Measurements from ENCODE around the gene ARHGAP29. TPM values are rescaled to one million over a fixed set of nuclear protein-coding genes. Genes with fewer than 3 reads are reported as not detected.

ARHGAP29 gene
- total and polyA plus RNA-seq, 3 donors from 2014 or later = 24.9 to 41.7 (median 34.7) TPM

- Histone ChIP-seq H3K4me1 (peaks cover 4% of the 10 kb centered on the region), H3K36me3 (ENCODE audit: low read depth, missing control alignments) (no peaks in the 10 kb centered on the region), H3K27ac (no peak overlapping the region), H3K4me3 (no peak overlapping the region), H3K9me3 (no peaks in the 10 kb centered on the region), H3K27me3 (no peaks in the 10 kb centered on the region)
- TF ChIP-seq POLR2A (IDR thresholded peaks at IDR 0.05) = no peak
- TF ChIP-seq, protein P1, sequence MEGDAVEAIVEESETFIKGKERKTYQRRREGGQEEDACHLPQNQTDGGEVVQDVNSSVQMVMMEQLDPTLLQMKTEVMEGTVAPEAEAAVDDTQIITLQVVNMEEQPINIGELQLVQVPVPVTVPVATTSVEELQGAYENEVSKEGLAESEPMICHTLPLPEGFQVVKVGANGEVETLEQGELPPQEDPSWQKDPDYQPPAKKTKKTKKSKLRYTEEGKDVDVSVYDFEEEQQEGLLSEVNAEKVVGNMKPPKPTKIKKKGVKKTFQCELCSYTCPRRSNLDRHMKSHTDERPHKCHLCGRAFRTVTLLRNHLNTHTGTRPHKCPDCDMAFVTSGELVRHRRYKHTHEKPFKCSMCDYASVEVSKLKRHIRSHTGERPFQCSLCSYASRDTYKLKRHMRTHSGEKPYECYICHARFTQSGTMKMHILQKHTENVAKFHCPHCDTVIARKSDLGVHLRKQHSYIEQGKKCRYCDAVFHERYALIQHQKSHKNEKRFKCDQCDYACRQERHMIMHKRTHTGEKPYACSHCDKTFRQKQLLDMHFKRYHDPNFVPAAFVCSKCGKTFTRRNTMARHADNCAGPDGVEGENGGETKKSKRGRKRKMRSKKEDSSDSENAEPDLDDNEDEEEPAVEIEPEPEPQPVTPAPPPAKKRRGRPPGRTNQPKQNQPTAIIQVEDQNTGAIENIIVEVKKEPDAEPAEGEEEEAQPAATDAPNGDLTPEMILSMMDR (IDR thresholded peaks at IDR 0.05) = no peak
- DNase-seq = no peak
- 72 to 81% methylated on average over 3 of the region's 3 CpGs for WGBS, 2 donors
- intact Hi-C loops (cut with DNase I; ENCODE audit: low total_unique reads) = no loop called here
Observed at GRCh38 chr1:94239051-94239450, 1.7 kb upstream of the ARHGAP29 start.

DNA sequence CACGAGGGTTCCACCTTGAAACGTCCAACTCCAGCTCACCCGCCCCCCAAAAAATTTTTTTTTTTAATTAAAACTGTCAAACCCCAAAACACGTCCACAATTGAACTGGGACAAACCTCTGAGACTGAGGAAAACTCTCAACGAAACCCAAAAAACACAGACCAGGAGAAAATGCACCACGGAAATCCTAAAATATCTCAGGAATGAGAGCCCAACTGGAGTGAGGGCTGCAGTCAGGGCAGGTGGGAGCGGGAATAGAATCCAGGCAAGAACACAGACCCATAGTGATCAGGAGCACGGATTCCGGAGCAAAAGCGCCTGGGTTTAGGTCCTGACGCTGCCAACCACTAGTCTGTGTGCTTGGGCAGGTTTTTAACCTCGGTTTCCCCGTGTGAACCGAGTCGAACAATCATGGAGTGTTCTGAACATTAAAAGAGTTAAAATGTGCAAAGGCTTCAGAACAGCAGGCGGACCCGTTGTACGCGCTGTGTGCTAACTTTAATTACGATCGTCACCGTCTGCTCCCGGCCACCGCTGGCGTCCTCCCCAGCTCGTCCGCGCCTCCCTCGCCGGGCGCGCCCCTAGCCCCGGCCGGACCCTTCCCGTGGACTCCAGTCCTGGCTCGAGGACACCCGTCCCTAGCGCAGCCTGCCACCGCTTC lies 624 bp downstream of the ARHGAP29 start:
- 1% methylated on average over 15 to 39 of the region's 39 CpGs for WGBS, 2 donors
- peak overlapping the region; percentile 78 to 94 for H3K4me3 ChIP-seq
- peak overlapping the region; percentile 84 to 88 for H3K27ac ChIP-seq
- peaks cover 4% of the 10 kb centered on the region for H3K4me1 ChIP-seq
- peak; percentile 69 for DNase-seq
- H3K36me3 ChIP-seq (ENCODE audit: low read depth, missing control alignments) = no peaks in the 10 kb centered on the region
- H3K27me3 ChIP-seq = no peaks in the 10 kb centered on the region
- intact Hi-C loops (cut with DNase I; ENCODE audit: low total_unique reads) = no loop called here
- no peak for TF ChIP-seq POLR2A (IDR thresholded peaks at IDR 0.05)
- TF ChIP-seq, protein P1 (IDR thresholded peaks at IDR 0.05) = peak in 1 of 3 experiments; percentile 15
- H3K9me3 ChIP-seq = no peaks in the 10 kb centered on the region

- Histone ChIP-seq H3K27ac (peak overlapping the region in 1 of 2 donors; percentile 88), H3K4me1 (peaks cover 8% of the 10 kb centered on the region), H3K36me3 (ENCODE audit: low read depth, missing control alignments) (no peaks in the 10 kb centered on the region), H3K4me3 (peak overlapping the region; percentile 78 to 94), H3K27me3 (no peaks in the 10 kb centered on the region), H3K9me3 (no peaks in the 10 kb centered on the region)
- TF ChIP-seq, protein P1 (IDR thresholded peaks at IDR 0.05) = no peak
- TF ChIP-seq POLR2A (IDR thresholded peaks at IDR 0.05) = no peak
- 1 to 3% methylated on average over 6 of the region's 6 CpGs for WGBS, 2 donors
- intact Hi-C loops (cut with DNase I; ENCODE audit: low total_unique reads) = no loop called here
- DNase-seq = no peak
Observed at GRCh38 chr1:94236013-94236491, 1.3 kb downstream of the ARHGAP29 start.

GRCh38 chr1:94235189-94236012 lies 2.0 kb downstream of the ARHGAP29 start:
- Histone ChIP-seq H3K27me3 (no peaks in the 10 kb centered on the region), H3K4me3 (peak overlapping the region in 1 of 2 donors; percentile 94), H3K36me3 (ENCODE audit: low read depth, missing control alignments) (no peaks in the 10 kb centered on the region), H3K9me3 (no peaks in the 10 kb centered on the region), H3K27ac (no peak overlapping the region), H3K4me1 (peaks cover 8% of the 10 kb centered on the region)
- TF ChIP-seq POLR2A (IDR thresholded peaks at IDR 0.05) = no peak
- TF ChIP-seq, protein P1 (IDR thresholded peaks at IDR 0.05) = no peak
- WGBS, 2 donors = 24 to 30% methylated on average over 9 of the region's 9 CpGs
- DNase-seq = peak; percentile 40
- intact Hi-C loops (cut with DNase I; ENCODE audit: low total_unique reads) = no loop called here
